ENCODE results near the gene TRPV3.
A peak's percentile ranks its signal among the peaks of the same experiment; 100 is the strongest.
"Not testable (repeated sequence)": the region's sequence is repeated elsewhere in the genome, so short reads cannot be mapped to it uniquely, and the experiment has no call there.

TRPV3 gene

GRCh38 chr17:3557768-3558583 lies at the start of gene TRPV3:
Gene TRPV3 (minus strand): TSS chr17:3557812. CDS start chr17:3554850, 2,962 bp downstream.
- peak; percentile 39 to 44 for DNase-seq (ENCODE audit: low read depth in 2 of 2)

- no peak for DNase-seq (ENCODE audit: low read depth in 2 of 2)
These were observed 46.3 kb upstream of the TRPV3 start for GRCh38 chr17:3603870-3604259.

GRCh38 chr17:3603119-3603869 lies 45.7 kb upstream of the TRPV3 start:
- DNase-seq (ENCODE audit: low read depth in 2 of 2), result no peak

GRCh38 chr17:3602499-3602898 lies 44.9 kb upstream of the TRPV3 start:
- DNase-seq (ENCODE audit: low read depth in 2 of 2), result no peak

GRCh38 chr17:3600529-3601205 lies 43.1 kb upstream of the TRPV3 start:
- no peak for DNase-seq (ENCODE audit: low read depth in 2 of 2)

- no peak for DNase-seq (ENCODE audit: low read depth in 2 of 2)
These were observed 40.5 kb upstream of the TRPV3 start for GRCh38 chr17:3598078-3598477.

GRCh38 chr17:3596804-3597464 lies 39.3 kb upstream of the TRPV3 start:
- DNase-seq (ENCODE audit: low read depth in 2 of 2), result no peak

- DNase-seq (ENCODE audit: low read depth in 2 of 2), result no peak
These were observed 37.4 kb upstream of the TRPV3 start for GRCh38 chr17:3594976-3595375.

GRCh38 chr17:3594051-3594800 lies 36.6 kb upstream of the TRPV3 start:
- DNase-seq (ENCODE audit: low read depth in 2 of 2), result no peak

GRCh38 chr17:3593384-3593783 lies 35.8 kb upstream of the TRPV3 start:
- DNase-seq (ENCODE audit: low read depth in 2 of 2), result no peak

GRCh38 chr17:3592216-3592860 lies 34.7 kb upstream of the TRPV3 start:
- DNase-seq (ENCODE audit: low read depth in 2 of 2), result no peak

GRCh38 chr17:3590768-3591167 lies 33.2 kb upstream of the TRPV3 start:
- DNase-seq (ENCODE audit: low read depth in 2 of 2), result no peak

- no peak for DNase-seq (ENCODE audit: low read depth in 2 of 2)
These were observed 32.6 kb upstream of the TRPV3 start for GRCh38 chr17:3590231-3590630.

GRCh38 chr17:3589784-3590183 lies 32.2 kb upstream of the TRPV3 start:
- no peak for DNase-seq (ENCODE audit: low read depth in 2 of 2)

- DNase-seq (ENCODE audit: low read depth in 2 of 2), result no peak
These were observed 28.2 kb upstream of the TRPV3 start for GRCh38 chr17:3585826-3586225.

- DNase-seq (ENCODE audit: low read depth in 2 of 2), result no peak
These were observed 25.8 kb upstream of the TRPV3 start for GRCh38 chr17:3583456-3583855.

GRCh38 chr17:3582915-3583314 lies 25.3 kb upstream of the TRPV3 start:
- no peak for DNase-seq (ENCODE audit: low read depth in 2 of 2)

GRCh38 chr17:3578667-3579066 lies 21.1 kb upstream of the TRPV3 start:
- DNase-seq (ENCODE audit: low read depth in 2 of 2), result not testable (repeated sequence)

GRCh38 chr17:3576970-3577369 lies 19.4 kb upstream of the TRPV3 start:
- no peak for DNase-seq (ENCODE audit: low read depth in 2 of 2)

GRCh38 chr17:3575511-3575910 lies 17.9 kb upstream of the TRPV3 start:
- no peak for DNase-seq (ENCODE audit: low read depth in 2 of 2)

- no peak for DNase-seq (ENCODE audit: low read depth in 2 of 2)
These were observed 16.6 kb upstream of the TRPV3 start for GRCh38 chr17:3574231-3574630.
